GOT3 (cell line): ENCODE measurements around the gene PCDH12.
"Not testable (repeated sequence)": the region's sequence is repeated elsewhere in the genome, so short reads cannot be mapped to it uniquely, and the experiment has no call there.

Experiments used
- DNase-seq: peaks from one replicate; lab custom pipeline; 2025; ENCODE audit warnings: mixed read lengths; lab: John Stamatoyannopoulos, UW

Gene PCDH12

DNA sequence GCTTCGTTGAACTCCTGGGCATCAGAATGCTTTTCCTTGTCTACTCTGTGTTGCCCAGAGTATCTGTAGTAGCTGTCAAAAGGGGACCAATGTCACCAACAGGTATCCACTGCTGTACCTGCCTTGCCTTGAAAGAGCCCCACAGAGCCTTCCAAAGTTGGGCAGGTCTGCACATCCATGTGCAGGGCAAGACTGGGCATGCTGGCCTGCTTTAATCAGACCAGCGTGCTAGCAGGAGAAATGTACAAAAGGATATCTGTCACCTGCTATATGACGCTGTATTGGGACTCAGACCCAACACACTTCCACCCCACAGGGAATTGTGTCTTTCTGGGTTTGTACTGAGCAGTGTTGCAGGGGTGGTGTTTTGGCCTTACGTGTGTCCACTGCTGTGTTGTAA is 22.5 kb downstream of the PCDH12 start:
- no peak for DNase-seq

DNA sequence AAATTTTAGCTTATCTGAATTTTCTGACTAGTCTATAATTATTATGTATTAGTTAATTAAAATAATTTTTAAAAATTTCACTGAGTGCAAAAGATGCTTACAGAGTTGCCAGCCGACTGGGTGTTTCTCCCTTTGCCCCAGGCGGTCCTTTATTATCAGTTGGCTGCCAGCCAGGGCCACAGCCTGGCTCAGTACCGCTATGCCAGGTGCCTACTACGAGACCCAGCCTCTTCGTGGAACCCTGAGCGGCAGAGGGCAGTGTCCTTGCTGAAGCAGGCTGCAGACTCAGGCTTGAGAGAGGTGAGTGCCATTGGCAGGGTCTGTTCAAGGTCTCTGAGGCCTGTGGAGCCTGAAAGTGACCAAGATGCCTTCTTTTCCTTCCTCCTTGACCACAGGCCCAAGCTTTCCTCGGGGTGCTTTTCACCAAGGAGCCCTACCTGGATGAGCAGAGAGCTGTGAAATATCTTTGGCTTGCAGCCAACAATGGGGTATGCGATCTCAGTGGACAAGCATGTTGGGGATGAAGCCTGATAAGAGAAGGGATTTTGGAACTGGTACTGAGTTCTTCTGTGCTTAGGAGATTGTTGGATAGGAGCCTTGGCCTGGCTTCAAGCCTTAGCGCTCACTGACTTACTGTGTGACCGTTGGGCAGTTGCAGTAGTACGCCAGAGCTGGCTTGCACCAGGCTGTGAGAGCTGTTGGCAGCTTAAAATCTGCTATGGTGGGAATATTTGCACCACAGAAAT is 23.7 kb downstream of the PCDH12 start:
- DNase-seq: no peak

DNA sequence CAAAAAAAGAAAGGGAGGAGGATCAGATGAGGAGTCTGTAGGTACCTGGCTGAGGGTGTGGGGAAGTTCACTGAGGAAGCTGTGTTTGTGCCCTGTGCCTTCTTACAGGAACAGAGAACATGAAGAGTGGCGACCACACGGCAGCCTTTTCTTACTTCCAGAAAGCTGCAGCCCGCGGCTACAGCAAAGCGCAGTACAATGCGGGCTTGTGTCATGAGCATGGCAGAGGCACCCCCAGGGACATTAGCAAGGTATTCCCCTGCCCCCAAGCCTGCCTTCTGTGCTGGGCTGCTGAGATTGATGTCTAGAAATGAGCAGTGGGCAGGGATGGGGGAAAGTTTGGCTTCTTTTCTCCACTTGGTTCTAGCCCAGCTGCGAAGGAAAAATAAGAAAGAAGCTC is 24.9 kb downstream of the PCDH12 start:
- no peak for DNase-seq

DNA sequence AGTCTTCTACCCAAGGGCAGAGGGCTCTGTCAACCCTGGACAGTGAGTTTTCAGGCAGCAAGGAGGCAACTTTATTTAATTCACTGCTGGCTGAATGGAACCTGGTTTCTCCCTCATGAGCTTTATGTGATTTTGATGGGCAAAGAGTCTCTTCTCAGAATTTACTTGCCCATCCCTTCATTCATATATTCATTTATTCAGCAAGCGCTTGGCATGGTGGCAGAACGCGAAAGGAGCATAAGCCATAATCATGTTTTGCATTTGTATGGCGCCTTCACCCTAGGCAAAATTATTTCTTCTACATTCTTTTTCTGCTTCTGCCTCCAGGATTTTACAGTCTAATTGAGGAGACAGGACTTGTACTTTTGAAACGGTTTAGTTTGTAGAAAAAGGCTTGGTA is 26.3 kb downstream of the PCDH12 start:
- DNase-seq: no peak

DNA sequence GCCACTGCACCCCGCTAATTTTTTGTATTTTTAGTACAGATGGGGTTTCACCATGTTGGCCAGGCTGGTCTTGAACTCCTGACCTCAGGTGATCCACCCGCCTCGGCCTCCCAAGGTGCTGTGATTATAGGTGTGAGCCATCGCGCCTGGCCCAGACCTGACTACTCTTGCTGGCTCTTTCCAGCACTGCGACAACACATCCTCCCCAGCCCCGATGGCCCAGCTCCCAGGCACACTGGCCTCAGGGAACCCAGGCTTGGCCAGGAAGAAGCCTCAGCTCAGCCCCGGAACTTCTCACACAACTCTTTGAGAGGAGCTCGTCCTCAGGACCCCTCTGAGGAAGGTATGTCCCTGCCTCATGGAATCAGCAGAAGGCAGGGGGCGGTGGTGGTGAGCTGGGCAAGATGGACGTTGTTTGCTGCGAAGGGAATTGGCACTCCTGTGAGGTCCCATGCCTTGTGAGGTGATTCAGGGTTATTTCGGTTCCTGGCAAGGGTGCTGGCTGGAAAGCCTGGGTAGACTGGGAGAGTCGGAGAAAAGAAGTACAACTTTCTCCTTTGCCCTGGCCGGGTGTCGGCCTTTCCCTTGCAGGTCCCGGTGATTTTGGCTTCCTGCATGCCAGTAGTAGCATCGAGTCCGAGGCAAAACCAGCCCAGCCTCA is 28.5 kb downstream of the PCDH12 start:
- DNase-seq: no peak

DNA sequence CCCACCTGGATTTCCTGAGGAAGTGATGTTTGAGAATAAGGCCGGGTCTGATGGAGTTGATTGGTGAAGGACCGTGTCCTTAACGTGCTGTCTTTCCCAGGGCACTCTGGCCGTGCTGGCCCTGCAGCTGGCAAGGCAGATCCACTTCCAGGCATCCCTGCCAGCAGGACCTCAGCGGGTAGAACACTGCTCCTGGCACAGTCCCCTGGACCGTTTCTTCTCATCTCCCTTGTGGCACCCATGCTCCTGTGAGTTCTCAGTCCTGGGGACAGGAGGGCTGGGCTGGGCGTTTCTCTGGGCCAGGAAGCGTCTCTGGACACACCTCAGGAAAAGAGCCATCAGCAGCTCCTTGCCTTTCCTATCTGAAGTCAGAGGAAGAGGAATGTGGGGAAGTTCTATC is 30.0 kb downstream of the PCDH12 start:
- DNase-seq: no peak

DNA sequence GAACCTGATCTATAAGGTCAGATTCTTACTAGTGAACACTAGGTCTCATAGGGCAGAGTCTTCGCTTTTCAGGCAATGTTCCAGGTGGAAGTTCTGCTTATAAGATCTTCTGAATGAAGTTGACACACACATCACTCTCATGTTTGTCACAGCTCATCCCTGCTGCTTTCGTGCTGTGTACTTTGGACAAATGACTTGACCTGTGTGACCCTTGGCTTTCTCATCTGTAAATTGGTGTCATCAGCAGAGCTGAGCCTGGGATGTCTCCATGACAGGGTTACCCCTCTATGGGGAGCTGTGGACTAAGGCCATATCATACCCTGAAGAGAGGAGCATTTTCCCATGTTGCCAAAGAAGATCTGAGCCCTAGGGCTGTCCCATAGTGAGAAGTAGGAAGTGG is 31.6 kb downstream of the PCDH12 start:
- DNase-seq: no peak

DNA sequence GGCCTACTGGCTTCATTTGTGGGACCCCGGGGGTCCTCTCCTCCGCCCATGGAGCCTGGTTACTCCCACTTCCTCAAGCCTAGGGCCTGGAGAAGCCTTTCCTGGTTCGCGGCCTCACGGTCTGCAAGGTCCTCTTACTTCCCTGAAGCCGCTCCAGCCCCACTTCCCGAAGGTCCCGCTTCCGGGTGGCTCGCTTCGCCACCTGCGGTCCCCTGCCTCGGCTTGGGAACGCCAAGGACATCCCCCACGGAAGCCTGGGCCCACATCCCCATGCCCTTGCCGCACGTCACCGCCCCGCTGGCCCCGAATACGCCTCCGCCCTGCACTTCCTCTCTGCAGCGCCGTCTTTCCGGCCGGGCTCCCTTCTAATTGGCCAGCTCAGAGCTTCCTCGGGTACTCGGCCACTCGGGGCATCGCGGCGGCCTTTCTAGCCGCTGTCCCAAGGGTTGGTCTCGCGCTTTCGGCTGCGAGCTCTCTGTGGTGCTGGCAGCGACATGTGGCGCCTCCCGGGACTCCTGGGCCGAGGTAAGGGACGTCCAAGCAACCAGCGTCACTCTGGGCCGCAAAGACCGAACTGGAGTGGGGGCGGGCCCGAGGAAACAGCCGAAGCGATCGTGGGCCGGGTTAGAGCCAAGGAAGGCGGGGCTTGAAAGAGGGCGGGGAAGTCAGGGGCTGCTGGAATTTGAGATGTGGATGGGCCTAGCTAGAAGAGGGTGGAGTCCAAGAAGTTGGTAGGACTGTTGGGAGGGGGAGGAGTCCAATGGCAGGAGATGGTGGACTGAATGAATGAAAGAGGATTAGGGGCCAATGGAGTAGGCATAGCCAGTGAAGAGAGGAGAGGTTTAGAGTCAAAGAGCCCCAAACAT is 34.3 kb downstream of the PCDH12 start, which contains the start of gene DELE1:
Gene DELE1 (plus strand): TSS at position 424 of the 866 bp plus-strand sequence. CDS start 71 bp downstream, at position 495.
- peak; percentile 96 for DNase-seq

DNA sequence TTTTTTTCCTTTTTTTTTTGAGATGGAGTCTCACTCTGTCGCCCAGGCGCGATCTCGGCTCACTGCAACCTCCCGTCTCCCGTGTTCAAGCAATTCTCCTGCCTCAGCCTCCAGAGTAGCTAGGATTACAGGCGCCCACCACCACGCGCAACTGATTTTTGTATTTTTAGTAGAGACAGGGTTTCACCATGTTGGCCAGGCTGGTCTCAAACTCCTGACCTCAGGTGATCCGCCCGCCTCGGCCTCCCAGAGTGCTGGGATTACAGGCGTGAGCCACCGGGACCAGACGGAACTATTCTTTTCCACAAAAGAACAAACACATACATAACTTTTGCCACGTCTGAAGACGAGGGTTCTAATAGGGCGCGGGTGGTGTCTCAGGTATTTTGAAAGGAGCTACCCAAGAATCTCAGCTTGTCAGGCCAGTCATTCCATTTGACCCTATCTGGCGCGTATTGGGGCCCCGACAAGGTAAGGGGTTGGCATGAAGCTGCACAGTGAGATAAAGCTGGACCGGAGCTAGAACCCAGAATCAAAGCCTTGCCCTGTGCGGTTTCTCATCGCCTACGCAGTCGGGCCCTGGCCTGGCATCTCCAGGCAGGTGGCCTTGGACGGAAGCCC is 35.1 kb downstream of the PCDH12 start:
- DNase-seq: not testable (repeated sequence)

DNA sequence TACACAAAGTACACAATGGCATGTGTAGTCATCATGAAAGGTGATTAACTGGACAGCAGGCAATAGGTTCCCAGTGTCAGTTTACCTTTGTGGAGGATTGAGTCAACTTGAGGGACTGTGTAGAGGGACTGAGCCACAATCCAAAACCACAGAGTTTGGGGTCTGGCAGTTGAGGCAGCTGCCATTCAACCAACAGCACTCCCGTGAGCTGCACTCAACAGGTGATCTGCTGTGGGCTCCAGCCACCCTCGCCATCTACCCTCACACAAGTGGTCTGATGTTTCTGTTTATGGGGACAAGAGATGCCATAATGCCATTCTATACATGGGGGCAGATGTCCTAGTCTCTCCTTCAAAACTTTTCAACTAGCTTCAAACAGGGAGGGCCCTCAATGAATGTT is 37.2 kb downstream of the PCDH12 start:
- no peak for DNase-seq

DNA sequence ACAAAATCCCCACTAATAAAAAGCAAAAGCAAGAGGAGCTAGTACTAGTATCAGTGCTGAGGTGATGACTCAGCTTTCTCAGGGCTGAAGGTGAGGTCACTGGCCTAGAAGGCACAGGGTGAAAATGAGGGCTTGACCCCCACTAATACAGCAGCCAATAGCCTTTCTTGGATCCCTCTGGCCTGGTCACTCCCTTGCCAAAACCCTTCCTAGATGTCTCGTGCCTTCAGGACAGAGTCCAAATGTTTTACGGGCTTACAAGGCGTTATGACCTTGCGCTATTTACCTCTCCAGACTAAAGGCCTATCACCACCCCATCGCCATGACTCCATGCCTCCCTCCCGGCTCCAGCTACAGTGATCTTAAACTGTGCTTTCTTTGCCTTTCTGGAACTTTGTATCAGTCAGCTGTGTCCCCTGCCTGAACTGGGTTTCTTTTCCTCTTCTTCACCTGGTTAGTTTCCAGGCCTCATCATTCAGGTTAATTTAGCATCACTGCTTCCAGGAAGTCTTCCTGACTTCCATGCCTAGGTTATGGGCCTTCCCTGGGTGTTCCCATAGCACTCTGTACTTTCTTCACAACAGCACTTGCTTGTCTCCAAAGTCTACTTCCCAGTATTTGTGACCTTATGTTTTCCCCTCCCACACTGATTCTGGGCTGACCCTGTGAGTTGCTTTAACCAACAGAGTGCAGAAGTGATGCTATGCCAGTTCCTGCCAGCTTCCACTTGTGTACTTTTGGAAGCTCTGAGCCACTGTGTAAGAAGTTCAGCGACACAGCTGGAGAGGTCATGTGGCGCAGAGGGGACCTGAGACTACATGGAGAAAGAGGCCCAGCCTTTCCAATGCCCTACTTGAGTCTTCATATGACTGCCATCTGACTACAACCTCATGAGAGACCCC is 38.5 kb downstream of the PCDH12 start:
- no peak for DNase-seq

DNA sequence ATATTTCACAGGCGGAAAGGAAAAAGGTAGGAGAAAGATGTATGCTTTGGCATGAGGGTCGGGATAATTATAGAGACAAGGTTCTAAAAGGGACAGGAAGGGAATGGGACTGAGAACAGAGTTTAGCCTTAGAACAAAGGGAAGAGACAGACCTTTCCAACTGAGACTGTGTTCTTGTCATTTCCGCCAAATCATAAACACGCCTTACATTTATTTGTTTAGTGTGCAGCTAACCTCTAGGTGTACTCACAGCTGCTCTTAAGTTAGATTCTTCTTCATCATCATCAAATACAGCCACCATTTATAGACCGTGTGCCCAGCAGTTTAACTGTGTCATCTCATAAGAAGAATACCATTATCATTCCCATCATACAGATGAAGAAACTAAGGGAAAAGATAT is 40.2 kb downstream of the PCDH12 start:
- no peak for DNase-seq

DNA sequence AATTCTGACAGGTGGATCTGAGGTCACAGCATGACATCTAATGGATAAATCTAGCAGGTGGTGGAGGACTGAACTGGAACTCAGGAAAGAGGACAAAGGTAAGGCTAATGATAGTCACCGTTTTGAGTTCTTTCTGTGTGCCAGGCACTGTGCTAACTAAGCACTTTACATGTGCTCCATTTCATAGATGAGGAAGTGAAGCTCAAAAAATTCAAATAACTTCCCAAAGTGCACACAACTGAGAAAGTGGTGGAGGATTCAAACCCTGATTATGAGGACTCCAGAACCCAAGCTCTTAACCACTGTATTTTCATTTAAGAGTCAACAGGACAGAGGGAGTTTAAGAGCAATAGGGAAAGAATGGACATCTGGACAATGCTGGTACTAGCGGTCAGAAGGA is 41.5 kb downstream of the PCDH12 start:
- no peak for DNase-seq

DNA sequence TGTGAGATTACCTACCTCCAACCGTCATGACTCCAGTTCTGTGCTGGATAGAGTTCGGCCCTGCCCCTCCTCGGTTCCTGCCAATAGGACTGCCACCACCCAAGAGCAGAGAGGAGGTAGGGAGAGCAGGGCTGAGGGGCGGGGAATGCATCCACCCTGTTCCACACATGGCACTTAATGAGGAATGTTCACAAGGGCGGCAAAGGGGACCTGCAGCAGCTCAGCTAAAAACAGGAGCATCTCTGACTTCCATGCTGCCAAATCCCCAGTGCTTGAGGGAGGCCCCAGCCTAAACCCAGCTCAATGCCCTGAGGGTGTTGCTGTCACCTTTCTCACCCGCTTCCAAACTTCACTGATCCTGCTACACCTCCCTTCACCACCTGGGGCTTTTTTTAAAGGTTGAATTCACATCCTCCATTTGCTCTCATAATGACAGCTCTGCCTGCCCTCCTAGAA is 42.1 kb downstream of the PCDH12 start:
- DNase-seq: no peak

DNA sequence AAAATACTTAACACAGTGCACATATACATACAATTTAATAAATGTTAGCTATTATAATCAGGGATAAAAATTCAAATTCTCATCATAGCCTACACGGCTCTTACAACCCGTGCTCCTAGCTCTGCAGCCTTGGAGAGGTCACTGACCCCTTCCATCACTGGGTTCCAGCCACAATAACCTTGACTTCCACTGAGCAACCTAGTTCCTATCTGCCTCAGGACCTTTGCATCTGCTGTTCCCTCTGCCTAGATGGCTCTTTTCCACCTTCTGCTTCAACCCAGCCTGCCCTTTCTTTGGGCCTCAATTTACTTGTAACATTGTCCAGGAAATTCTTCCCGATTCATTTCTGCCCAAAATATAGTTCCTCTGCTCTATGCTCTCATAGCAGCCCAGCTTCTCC is 43.2 kb downstream of the PCDH12 start:
- no peak for DNase-seq

DNA sequence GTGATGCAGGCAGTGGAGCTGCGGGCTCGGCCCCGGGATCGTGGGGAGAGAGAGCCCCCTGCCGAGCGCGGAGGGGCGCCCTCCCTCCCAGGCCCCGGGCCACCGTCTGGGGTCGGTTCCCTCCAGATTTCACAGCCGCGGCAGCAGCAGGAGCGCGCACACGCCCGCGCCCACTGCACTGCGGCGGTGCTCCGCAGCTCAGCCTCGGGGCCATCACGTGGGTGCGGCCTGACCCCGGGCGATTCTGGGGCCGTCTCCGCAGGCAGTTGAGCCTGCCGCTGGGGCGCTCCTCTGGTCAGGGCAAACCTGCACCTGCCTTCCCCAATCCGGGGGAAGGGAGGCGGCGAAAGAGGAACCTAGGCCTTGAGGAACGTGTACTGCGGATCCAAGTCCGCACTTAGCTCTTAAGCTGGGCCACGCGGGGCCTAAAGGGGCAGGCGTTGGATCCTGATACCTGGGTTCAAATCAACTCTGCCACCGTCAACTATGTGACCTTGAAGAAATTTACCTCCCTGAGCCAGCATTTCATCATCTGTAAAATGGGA is 43.7 kb downstream of the PCDH12 start:
- DNase-seq: no peak

DNA sequence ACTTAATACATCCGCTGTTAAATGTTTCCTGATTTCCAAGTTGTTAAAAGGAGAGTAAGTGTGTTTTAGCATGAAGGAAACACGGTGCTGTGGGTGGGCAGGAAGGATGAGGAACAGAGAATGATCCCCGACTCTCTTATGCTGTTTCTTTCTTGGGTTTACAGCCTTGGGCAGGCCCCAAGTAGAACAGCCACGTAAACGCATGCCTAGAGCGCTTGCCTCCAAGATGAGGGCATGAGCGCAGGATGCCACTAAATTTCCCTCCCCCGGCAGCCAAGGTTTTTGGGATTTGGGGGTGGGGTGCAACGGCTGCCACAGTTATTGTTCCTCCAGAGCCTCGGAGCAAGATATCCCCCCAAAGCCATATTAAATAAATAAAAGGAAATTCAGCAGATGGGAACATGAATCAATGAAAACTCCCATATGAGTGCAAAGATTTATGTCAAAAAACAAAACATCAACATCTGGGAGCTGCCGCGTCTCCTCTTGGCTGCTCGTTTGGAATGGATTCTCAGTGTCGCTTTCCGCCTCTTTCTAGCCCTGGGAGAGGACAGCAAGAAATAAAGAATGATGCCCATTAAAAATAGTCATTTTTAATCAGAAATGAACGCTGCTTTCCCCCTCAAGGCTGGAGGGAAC is 44.3 kb downstream of the PCDH12 start:
- DNase-seq: no peak

DNA sequence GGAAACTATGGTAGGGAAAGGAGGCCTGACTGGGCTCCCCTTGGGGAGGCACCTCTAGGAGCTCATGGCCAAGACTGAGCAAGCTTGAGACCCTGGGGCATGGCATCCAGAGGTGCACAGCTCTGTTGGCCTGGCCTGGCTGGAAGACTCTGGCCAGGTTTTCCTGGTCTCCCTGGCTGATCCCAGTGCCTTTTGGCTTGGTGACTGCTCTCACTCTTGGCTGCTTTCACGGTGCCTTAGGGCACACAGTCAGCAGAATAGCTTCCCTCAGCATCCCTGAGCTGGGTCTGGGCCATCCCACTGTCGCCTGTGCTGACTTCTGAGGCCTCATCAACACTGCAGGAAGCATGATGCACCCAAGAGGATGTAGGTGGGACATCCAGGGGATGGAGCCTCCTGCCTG is 47.7 kb downstream of the PCDH12 start:
- DNase-seq: peak; percentile 31

DNA sequence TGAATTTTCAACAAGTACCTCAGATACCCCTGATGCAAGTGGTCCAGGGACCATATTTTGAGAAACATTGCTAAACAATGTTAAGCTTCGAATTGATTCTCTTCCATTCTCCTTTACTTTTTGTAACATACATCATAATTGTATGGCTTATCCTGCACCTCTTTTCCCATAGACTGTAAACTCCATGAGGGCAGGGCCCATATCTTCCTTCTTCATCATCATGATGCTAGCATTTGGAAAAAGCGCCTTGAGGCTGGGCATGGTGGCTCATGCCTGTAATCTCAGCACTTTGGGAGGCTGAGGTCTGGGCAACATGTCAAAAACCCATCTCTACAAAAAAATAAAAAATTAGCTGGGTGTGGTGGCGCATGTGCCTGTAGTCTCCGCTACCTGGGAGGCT is 48.8 kb downstream of the PCDH12 start:
- no peak for DNase-seq

DNA sequence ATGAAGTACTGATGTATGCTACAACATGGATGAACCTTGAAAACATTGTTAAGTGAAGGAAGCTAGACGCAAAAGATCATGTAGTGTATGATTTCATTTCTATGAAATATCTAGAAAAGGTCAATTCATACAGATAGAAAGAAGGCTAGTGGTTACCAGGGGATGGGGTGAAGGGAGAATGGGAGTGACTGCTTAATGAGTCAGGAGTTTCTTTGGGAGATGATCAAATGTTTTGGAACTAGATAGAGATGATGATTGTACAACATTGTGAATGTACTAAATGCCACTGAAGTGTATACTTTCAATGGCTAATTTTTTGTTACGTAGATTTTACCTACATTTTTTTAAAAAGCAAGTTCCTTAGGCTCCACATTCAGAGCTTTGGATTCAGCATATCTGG is 49.2 kb downstream of the PCDH12 start:
- no peak for DNase-seq
